Right lobe of liver (tissue), 6 donors: ENCODE data around the gene MMP21. TPM values are rescaled to one million over a fixed set of nuclear protein-coding genes. Genes with fewer than 3 reads are reported as not detected.

ENCODE experiments used
- ATAC-seq, 4 donors: fragments of 200-7000 bp; cut with Tn5 transposase; one replicate each; pipeline ENCODE4 v1.9.1; 2020; ENCODE audit warnings: mild to moderate bottlenecking in 4 of 4, moderate library complexity in 4 of 4
- DNase-seq, 3 donors: peaks; one replicate each; pipeline ENCODE4 v3.0.0-alpha.2; 2020
- H3K27ac ChIP-seq, 3 donors: fragments of 200-600 bp; one replicate each; pipeline ENCODE4 v1.8.0; 2022
- H3K27me3 ChIP-seq, 2 donors: fragments of 200-600 bp; one replicate each; pipeline ENCODE4 v1.8.0; 2022
- H3K36me3 ChIP-seq, 4 donors: fragments of 200-600 bp; sonication (generic) in 1 of 4; one replicate each; pipeline versions ENCODE4 v1.5.1 to v1.8.0; 2017 to 2022; ENCODE audit warnings: control low read depth in 1 of 4
- H3K4me1 ChIP-seq, 4 donors: fragments of 200-600 bp; sonication (generic) in 1 of 4; one replicate each; pipeline versions ENCODE4 v1.5.1 to v1.8.0; 2017 to 2022; ENCODE audit warnings: control low read depth in 1 of 4
- H3K4me3 ChIP-seq, 3 donors: fragments of 200-600 bp; one replicate each; pipeline ENCODE4 v1.8.0; 2022
- H3K9me3 ChIP-seq, 4 donors: fragments of 200-600 bp; sonication (generic) in 1 of 4; one replicate each; pipeline versions ENCODE4 v1.5.1 to v1.8.0; 2017 to 2022; ENCODE audit warnings: control low read depth in 1 of 4
- POLR2A ChIP-seq: fragments of 450-650 bp; IDR thresholded peaks from one replicate; pipeline ENCODE4 v1.6.1; 2017; ENCODE audit warnings: antibody characterized with exemption, mild to moderate bottlenecking
- WGBS: methylation state at CpG from one replicate; pipeline ENCODE4 v1.1.6; 2018; ENCODE audit warnings: low coverage, low lambda C conversion rate; ENCODE audit not compliant: insufficient coverage; ENCODE audit errors: missing lambda C conversion rate; 5-methylcytosine and 5-hydroxymethylcytosine counted together
- intact Hi-C, 2 donors: fragments of 100-400 bp; cut with DNase I; formaldehyde crosslinking; loops; one replicate each; pipeline versions ENCODE4 v1.11.2 to v1.14.1; 2022
- total RNA-seq, 6 experiments: library from RNA; depleted of rRNA in 2 of 6; stranded (reverse); fragments of >200 nt in 2 of 6; fragmentation: NEBNext Ultra II Directional in 3 of 6; extraction: Animal tissue kit (Norgen Biotek cat#: 25700) in 3 of 6; gene quantifications; one replicate each; pipeline versions ENCODE4 v1.1.0 to v1.2.4, GENCODE V29; 2016 to 2023
- TF ChIP-seq, protein P1 (sequence below), 4 donors: fragments of 200-600 bp in 3 of 4; fragments of 450-650 bp in 1 of 4; IDR thresholded peaks; one replicate each; pipeline versions ENCODE4 v1.5.1 to v1.8.0; 2016 to 2022; ENCODE audit warnings: antibody characterized with exemption in 4 of 4, mild to moderate bottlenecking in 2 of 4
- donor health status: DM: no; HTN: yes; CAD: no.
- donor health status: DM: no; HTN: no; CAD: no.
- donor health status: DM: no; HTN: no; CAD: no.
- donor health status: DM: no; HTN: yes; CAD: no.
- donor health status: DM: no; HTN: yes; CAD: no.

The MMP21 gene
- total RNA-seq, 6 experiments from 2014 or later: 0.10 to 0.25 (median 0.14) TPM; not detected in 1

DNA sequence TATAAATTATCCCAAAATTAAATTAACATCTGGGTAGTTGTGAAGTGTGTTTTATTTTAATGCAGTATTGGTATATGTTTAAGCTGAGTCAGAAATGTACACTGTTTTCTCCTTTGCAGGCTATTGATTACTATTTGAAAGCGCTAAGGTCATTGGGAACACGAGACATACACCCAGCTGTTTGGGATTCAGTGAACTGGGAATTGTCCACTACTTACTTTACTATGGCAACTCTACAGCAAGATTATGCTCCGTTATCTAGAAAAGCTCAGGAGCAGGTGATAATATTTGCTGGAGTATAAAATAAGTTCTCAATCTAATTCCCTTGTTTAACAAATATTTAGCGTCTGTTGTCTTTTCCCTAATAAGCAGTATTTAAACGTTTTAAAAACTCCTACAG is 28.2 kb downstream of the MMP21 start:
- H3K27ac ChIP-seq: no peak overlapping the region
- TF ChIP-seq POLR2A: no peak
- TF ChIP-seq, protein P1, sequence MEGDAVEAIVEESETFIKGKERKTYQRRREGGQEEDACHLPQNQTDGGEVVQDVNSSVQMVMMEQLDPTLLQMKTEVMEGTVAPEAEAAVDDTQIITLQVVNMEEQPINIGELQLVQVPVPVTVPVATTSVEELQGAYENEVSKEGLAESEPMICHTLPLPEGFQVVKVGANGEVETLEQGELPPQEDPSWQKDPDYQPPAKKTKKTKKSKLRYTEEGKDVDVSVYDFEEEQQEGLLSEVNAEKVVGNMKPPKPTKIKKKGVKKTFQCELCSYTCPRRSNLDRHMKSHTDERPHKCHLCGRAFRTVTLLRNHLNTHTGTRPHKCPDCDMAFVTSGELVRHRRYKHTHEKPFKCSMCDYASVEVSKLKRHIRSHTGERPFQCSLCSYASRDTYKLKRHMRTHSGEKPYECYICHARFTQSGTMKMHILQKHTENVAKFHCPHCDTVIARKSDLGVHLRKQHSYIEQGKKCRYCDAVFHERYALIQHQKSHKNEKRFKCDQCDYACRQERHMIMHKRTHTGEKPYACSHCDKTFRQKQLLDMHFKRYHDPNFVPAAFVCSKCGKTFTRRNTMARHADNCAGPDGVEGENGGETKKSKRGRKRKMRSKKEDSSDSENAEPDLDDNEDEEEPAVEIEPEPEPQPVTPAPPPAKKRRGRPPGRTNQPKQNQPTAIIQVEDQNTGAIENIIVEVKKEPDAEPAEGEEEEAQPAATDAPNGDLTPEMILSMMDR (IDR thresholded peaks at IDR 0.05): no peak
- peaks cover 0 to 77% (median 19%) of the 10 kb centered on the region in 4 donors for H3K36me3 ChIP-seq
- H3K27me3 ChIP-seq: no peaks in the 10 kb centered on the region
- ATAC-seq (no peak), DNase-seq (no peak)
- H3K9me3 ChIP-seq: no peaks in the 10 kb centered on the region
- no peaks in the 10 kb centered on the region for H3K4me1 ChIP-seq
- no peak overlapping the region for H3K4me3 ChIP-seq
- intact Hi-C loops: no loop called here
- WGBS: 85% methylated on average over 5 of the region's 5 CpGs

GRCh38 chr10:125744909-125745308 is 30.7 kb downstream of the MMP21 start:
- H3K36me3 ChIP-seq: peaks cover 0 to 81% (median 23%) of the 10 kb centered on the region in 4 donors
- no peaks in the 10 kb centered on the region for H3K9me3 ChIP-seq
- 100% methylated on average over 2 of the region's 2 CpGs for WGBS
- intact Hi-C loops: no loop called here
- no peak overlapping the region for H3K4me3 ChIP-seq
- TF ChIP-seq, protein P1 (IDR thresholded peaks at IDR 0.05): no peak
- no peak for TF ChIP-seq POLR2A
- DNase-seq (no peak), ATAC-seq (no peak)
- H3K27me3 ChIP-seq: no peaks in the 10 kb centered on the region
- no peak overlapping the region for H3K27ac ChIP-seq
- no peaks in the 10 kb centered on the region for H3K4me1 ChIP-seq

DNA sequence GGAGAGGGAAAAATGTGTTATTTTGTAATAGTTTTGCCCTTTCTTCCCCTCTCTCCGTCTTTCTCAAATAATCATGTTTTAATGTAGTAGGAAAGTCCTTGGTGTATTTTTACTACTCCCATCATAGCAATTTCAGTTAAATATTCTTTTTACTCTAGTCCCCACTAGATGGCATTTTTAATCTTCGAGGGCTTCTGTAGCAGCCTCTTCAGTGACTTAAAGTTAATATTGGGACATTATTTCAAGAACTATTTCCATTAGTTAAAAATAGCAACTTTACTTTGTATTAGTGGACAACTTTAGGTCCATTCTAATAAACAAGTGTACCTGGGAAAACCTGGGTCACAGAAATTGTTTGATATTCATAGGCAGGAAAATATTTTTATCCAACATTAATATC is 33.2 kb downstream of the MMP21 start:
- ATAC-seq (no peak), DNase-seq (no peak)
- no peaks in the 10 kb centered on the region for H3K4me1 ChIP-seq
- no peak overlapping the region for H3K27ac ChIP-seq
- intact Hi-C loops: no loop called here
- 66% methylated on average over 2 of the region's 2 CpGs for WGBS
- H3K4me3 ChIP-seq: no peak overlapping the region
- no peak for TF ChIP-seq POLR2A
- TF ChIP-seq, protein P1 (IDR thresholded peaks at IDR 0.05): peak in 2 of 4 donors; percentile 15 to 23
- no peaks in the 10 kb centered on the region for H3K9me3 ChIP-seq
- peaks cover 0 to 81% (median 33%) of the 10 kb centered on the region in 4 donors for H3K36me3 ChIP-seq
- H3K27me3 ChIP-seq: no peaks in the 10 kb centered on the region

- intact Hi-C loops: no loop called here
- WGBS: 86% methylated on average over 6 of the region's 7 CpGs
- DNase-seq: no peak
These were observed 35.5 kb downstream of the MMP21 start for GRCh38 chr10:125739994-125740679.

More at GRCh38 chr10:125739994-125740679, 35.5 kb downstream of the MMP21 start:
- Histone ChIP-seq H3K4me3 (no peak overlapping the region), H3K27ac (no peak overlapping the region), H3K9me3 (no peaks in the 10 kb centered on the region), H3K27me3 (no peaks in the 10 kb centered on the region), H3K4me1 (no peaks in the 10 kb centered on the region), H3K36me3 (peaks cover 0 to 80% (median 39%) of the 10 kb centered on the region in 4 donors)
- ATAC-seq: no peak
- no peak for TF ChIP-seq POLR2A
- TF ChIP-seq, protein P1 (IDR thresholded peaks at IDR 0.05): no peak
